GM23338 (cell line): Measurements from ENCODE around the gene MAD2L1BP. TPM values are rescaled to one million over a fixed set of nuclear protein-coding genes. Genes with fewer than 3 reads are reported as not detected.

Experiments used
- ATAC-seq: fragments of 200-7000 bp; cut with Tn5 transposase; 3 replicates; pipeline ENCODE4 v1.9.1; 2020
- DNase-seq: peaks from one replicate; pipeline ENCODE4 v3.0.0-alpha.2; 2015; ENCODE audit warnings: low spot score
- H2AFZ ChIP-seq: fragments of 200-600 bp; sonication (generic); 2 replicates; pipeline ENCODE4 v1.8.0; 2016; ENCODE audit warnings: antibody characterized with exemption, mild to moderate bottlenecking, moderate library complexity
- H3F3A ChIP-seq: fragments of 200-600 bp; sonication (generic); replicated peaks from 2 replicates; pipeline ENCODE4 v1.8.0; 2017; ENCODE audit warnings: antibody characterized with exemption, mixed run types, low read depth
- H3K27ac ChIP-seq: fragments of 200-600 bp; sonication (generic); 2 replicates; pipeline ENCODE4 v1.6.1; 2016; ENCODE audit warnings: low read depth
- H3K27me3 ChIP-seq: fragments of 200-600 bp; sonication (generic); 2 replicates; pipeline ENCODE4 v1.8.0; 2016; ENCODE audit warnings: mild to moderate bottlenecking, mixed run types, moderate library complexity; ENCODE audit not compliant: insufficient read depth
- H3K36me3 ChIP-seq: fragments of 200-600 bp; sonication (generic); 2 replicates; pipeline ENCODE4 v1.8.0; 2016; ENCODE audit warnings: mild to moderate bottlenecking; ENCODE audit not compliant: insufficient read depth
- H3K4me1 ChIP-seq: fragments of 200-600 bp; sonication (generic); 2 replicates; pipeline ENCODE4 v1.8.0; 2016; ENCODE audit warnings: mild to moderate bottlenecking, moderate library complexity; ENCODE audit not compliant: insufficient read depth
- H3K4me2 ChIP-seq: fragments of 200-600 bp; sonication (generic); 2 replicates; pipeline ENCODE4 v1.7.1; 2017; ENCODE audit warnings: mixed run types
- H3K4me3 ChIP-seq: fragments of 200-600 bp; sonication (generic); 2 replicates; pipeline ENCODE4 v1.6.1; 2016; ENCODE audit warnings: mixed run types
- H3K79me2 ChIP-seq: fragments of 200-600 bp; sonication (generic); replicated peaks from 2 replicates; pipeline ENCODE4 v1.8.0; 2017; ENCODE audit warnings: mild to moderate bottlenecking; ENCODE audit not compliant: insufficient read depth
- H3K9me2 ChIP-seq: fragments of 200-600 bp; sonication (generic); 2 replicates; pipeline ENCODE4 v1.8.0; 2017; ENCODE audit not compliant: insufficient read depth
- H4K20me1 ChIP-seq: fragments of 200-600 bp; sonication (generic); replicated peaks from 2 replicates; pipeline ENCODE4 v1.8.0; 2017; ENCODE audit warnings: mild to moderate bottlenecking; ENCODE audit not compliant: insufficient read depth
- H3K27ac Mint-ChIP-seq: 2 replicates; pipeline ENCODE4 v1.8.0; 2020; ENCODE audit warnings: inconsistent platforms, mild to moderate bottlenecking, moderate library complexity, mixed read lengths
- H3K27me3 Mint-ChIP-seq: 3 replicates; pipeline ENCODE4 v1.8.0; 2022; ENCODE audit warnings: low read depth, mild to moderate bottlenecking, moderate library complexity, mixed read lengths, inconsistent platforms; ENCODE audit not compliant: insufficient read depth, poor library complexity
- H3K36me3 Mint-ChIP-seq: 3 replicates; pipeline ENCODE4 v1.8.0; 2021; ENCODE audit warnings: low read depth, mild to moderate bottlenecking, inconsistent platforms, moderate library complexity, mixed read lengths
- H3K4me1 Mint-ChIP-seq: 3 replicates; pipeline ENCODE4 v1.8.0; 2020; ENCODE audit warnings: mild to moderate bottlenecking, inconsistent platforms, mixed read lengths
- H3K4me3 Mint-ChIP-seq: 3 replicates; pipeline ENCODE4 v1.8.0; 2021; ENCODE audit warnings: moderate library complexity, mild to moderate bottlenecking, inconsistent platforms, mixed read lengths
- H3K9me3 Mint-ChIP-seq: 3 replicates; pipeline ENCODE4 v1.8.0; 2020; ENCODE audit warnings: moderate library complexity, mild to moderate bottlenecking, inconsistent platforms, mixed read lengths
- CREB1 ChIP-seq: fragments of 250-450 bp; sonication (Bioruptor Pico); IDR thresholded peaks from 2 replicates; pipeline ENCODE4 v1.5.0; 2020; ENCODE audit warnings: low read depth, mild to moderate bottlenecking, moderate library complexity
- CTCF ChIP-seq, 2 experiments: fragments of 200-600 bp in 1 of 2; sonication (generic) in 1 of 2; conservative IDR thresholded peaks; 2 replicates each; pipeline versions ENCODE4 v1.5.1 to v1.6.1; 2016 to 2017; ENCODE audit warnings: antibody characterized with exemption in 2 of 2, low read depth in 2 of 2, mild to moderate bottlenecking in 2 of 2, moderate library complexity in 1 of 2
- ETS1 ChIP-seq: IDR thresholded peaks from 2 replicates; pipeline ENCODE4 v1.6.1; 2016; ENCODE audit warnings: antibody characterized with exemption
- EZH2 ChIP-seq: fragments of 200-600 bp; sonication (generic); IDR thresholded peaks from one replicate; pipeline ENCODE4 v1.8.0; 2017; ENCODE audit warnings: antibody characterized with exemption, mild to moderate bottlenecking, low read depth; ENCODE audit not compliant: unreplicated experiment
- EZH2phosphoT487 ChIP-seq: fragments of 200-600 bp; sonication (generic); IDR thresholded peaks from one replicate; pipeline ENCODE4 v1.8.1; 2018; ENCODE audit warnings: antibody characterized with exemption; ENCODE audit not compliant: unreplicated experiment
- JUNB ChIP-seq: IDR thresholded peaks from one replicate; pipeline ENCODE4 v1.6.1; 2016; ENCODE audit warnings: antibody characterized with exemption; ENCODE audit not compliant: unreplicated experiment
- NANOG ChIP-seq: IDR thresholded peaks from 2 replicates; pipeline ENCODE4 v1.6.1; 2016; ENCODE audit warnings: antibody characterized with exemption, borderline replicate concordance
- POLR2AphosphoS5 ChIP-seq: IDR thresholded peaks from 2 replicates; pipeline ENCODE4 v1.6.1; 2016; ENCODE audit warnings: antibody characterized with exemption, low read depth
- STAT1 ChIP-seq: IDR thresholded peaks from one replicate; pipeline ENCODE4 v1.6.1; 2016; ENCODE audit warnings: antibody characterized with exemption; ENCODE audit not compliant: unreplicated experiment
- ZNF114 ChIP-seq: fragments of 250-450 bp; sonication (Bioruptor Pico); IDR thresholded peaks from 2 replicates; pipeline ENCODE4 v1.5.0; 2020; ENCODE audit warnings: mild to moderate bottlenecking, moderate library complexity
- ZNF331 ChIP-seq: fragments of 250-450 bp; sonication (Bioruptor Pico); IDR thresholded peaks from 2 replicates; pipeline ENCODE4 v1.5.0; 2020; ENCODE audit warnings: low read depth, mild to moderate bottlenecking, moderate library complexity
- polyA plus RNA-seq: library from polyadenylated mRNA; unstranded; fragments of >200 nt; fragmentation: Nextera tagmentation; extraction: Ambion mirVana; gene quantifications from 2 replicates; pipeline ENCODE4 v1.2.1, GENCODE V29; 2016
- total RNA-seq: library from RNA; depleted of rRNA; stranded (reverse); fragments of >200 nt; shearing (Covaris generic); gene quantifications from 2 replicates; pipeline ENCODE4 v1.2.3, GENCODE V29; 2014
- TF ChIP-seq, protein P1 (sequence below): IDR thresholded peaks from one replicate; pipeline ENCODE4 v1.6.1; 2018; ENCODE audit warnings: antibody characterized with exemption; ENCODE audit not compliant: unreplicated experiment
- TF ChIP-seq, protein P2 (sequence below): fragments of 250-450 bp; sonication (Bioruptor Pico); IDR thresholded peaks from 2 replicates; pipeline ENCODE4 v1.5.0; 2020; ENCODE audit warnings: mild to moderate bottlenecking, moderate library complexity

MAD2L1BP gene
- total and polyA plus RNA-seq, 2 experiments from 2014 or later: 26.6 to 51.7 TPM

DNA sequence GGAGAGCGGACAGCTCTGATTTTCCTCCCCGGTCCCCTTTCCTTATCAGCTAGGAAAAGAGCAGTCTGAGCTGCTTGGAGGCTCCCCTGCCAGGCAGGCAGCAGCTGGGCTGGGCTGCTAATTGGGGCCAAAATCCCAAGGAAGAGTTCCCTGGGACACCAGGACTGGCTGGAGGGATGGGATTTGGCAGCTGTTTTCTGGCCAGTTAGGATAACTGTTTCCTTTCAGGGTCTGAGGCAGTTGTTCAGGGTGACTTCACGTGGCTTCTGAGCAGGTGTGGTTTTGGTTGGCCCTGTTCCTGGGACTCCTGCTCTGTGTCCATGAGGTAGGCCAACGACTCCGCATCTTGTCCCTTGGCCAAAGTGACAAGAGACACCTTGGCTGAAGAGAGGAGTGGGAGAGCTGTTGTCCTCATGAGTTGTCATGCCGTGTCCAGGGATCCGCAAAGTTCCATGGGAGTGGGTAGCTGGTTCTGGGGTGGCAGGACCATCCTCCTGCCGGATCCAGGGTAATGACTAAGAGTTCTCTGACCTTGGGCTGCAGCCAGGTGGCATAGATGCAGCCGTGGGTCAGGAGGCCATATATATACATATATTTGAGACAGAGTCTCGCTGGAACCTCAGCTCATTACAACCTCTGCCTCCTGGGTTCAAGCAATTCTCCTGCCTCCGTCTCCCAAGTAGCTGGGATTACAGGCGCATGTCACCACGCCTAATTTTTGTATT is 30.7 kb downstream of the MAD2L1BP start:
- peaks cover 27% of the 10 kb centered on the region for H3K4me1 ChIP-seq
- ATAC-seq: no peak
- Mint-ChIP-seq H3K9me3 (peaks cover 4% of the 10 kb centered on the region; the same call in 1 of the 3 replicates), H3K4me3 (no peak overlapping the region), H3K4me1 (peaks cover 31% of the 10 kb centered on the region), H3K27ac (no peak overlapping the region), H3K27me3 (peaks cover 26% of the 10 kb centered on the region), H3K36me3 (peaks cover 11% of the 10 kb centered on the region)
- no peak overlapping the region for H3K4me3 ChIP-seq
- H3K27me3 ChIP-seq: no peaks in the 10 kb centered on the region
- DNase-seq: no peak
- no peak overlapping the region for H3K27ac ChIP-seq
- no peaks in the 10 kb centered on the region; the same call in 1 of the 2 replicates for H3K36me3 ChIP-seq
- no peak for TF ChIP-seq CREB1 (CRISPR knock-in tag)
- TF ChIP-seq CTCF (conservative IDR thresholded peaks at IDR 0.05; ENCODE audit: low read depth in 2 of 2): no peak
- TF ChIP-seq NANOG: no peak
- TF ChIP-seq ETS1: no peak
- TF ChIP-seq JUNB: no peak
- TF ChIP-seq, protein P1, sequence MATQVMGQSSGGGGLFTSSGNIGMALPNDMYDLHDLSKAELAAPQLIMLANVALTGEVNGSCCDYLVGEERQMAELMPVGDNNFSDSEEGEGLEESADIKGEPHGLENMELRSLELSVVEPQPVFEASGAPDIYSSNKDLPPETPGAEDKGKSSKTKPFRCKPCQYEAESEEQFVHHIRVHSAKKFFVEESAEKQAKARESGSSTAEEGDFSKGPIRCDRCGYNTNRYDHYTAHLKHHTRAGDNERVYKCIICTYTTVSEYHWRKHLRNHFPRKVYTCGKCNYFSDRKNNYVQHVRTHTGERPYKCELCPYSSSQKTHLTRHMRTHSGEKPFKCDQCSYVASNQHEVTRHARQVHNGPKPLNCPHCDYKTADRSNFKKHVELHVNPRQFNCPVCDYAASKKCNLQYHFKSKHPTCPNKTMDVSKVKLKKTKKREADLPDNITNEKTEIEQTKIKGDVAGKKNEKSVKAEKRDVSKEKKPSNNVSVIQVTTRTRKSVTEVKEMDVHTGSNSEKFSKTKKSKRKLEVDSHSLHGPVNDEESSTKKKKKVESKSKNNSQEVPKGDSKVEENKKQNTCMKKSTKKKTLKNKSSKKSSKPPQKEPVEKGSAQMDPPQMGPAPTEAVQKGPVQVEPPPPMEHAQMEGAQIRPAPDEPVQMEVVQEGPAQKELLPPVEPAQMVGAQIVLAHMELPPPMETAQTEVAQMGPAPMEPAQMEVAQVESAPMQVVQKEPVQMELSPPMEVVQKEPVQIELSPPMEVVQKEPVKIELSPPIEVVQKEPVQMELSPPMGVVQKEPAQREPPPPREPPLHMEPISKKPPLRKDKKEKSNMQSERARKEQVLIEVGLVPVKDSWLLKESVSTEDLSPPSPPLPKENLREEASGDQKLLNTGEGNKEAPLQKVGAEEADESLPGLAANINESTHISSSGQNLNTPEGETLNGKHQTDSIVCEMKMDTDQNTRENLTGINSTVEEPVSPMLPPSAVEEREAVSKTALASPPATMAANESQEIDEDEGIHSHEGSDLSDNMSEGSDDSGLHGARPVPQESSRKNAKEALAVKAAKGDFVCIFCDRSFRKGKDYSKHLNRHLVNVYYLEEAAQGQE: no peak
- TF ChIP-seq ZNF114 (CRISPR knock-in tag): no peak
- no peak for TF ChIP-seq ZNF331 (CRISPR knock-in tag)
- TF ChIP-seq, protein P2, sequence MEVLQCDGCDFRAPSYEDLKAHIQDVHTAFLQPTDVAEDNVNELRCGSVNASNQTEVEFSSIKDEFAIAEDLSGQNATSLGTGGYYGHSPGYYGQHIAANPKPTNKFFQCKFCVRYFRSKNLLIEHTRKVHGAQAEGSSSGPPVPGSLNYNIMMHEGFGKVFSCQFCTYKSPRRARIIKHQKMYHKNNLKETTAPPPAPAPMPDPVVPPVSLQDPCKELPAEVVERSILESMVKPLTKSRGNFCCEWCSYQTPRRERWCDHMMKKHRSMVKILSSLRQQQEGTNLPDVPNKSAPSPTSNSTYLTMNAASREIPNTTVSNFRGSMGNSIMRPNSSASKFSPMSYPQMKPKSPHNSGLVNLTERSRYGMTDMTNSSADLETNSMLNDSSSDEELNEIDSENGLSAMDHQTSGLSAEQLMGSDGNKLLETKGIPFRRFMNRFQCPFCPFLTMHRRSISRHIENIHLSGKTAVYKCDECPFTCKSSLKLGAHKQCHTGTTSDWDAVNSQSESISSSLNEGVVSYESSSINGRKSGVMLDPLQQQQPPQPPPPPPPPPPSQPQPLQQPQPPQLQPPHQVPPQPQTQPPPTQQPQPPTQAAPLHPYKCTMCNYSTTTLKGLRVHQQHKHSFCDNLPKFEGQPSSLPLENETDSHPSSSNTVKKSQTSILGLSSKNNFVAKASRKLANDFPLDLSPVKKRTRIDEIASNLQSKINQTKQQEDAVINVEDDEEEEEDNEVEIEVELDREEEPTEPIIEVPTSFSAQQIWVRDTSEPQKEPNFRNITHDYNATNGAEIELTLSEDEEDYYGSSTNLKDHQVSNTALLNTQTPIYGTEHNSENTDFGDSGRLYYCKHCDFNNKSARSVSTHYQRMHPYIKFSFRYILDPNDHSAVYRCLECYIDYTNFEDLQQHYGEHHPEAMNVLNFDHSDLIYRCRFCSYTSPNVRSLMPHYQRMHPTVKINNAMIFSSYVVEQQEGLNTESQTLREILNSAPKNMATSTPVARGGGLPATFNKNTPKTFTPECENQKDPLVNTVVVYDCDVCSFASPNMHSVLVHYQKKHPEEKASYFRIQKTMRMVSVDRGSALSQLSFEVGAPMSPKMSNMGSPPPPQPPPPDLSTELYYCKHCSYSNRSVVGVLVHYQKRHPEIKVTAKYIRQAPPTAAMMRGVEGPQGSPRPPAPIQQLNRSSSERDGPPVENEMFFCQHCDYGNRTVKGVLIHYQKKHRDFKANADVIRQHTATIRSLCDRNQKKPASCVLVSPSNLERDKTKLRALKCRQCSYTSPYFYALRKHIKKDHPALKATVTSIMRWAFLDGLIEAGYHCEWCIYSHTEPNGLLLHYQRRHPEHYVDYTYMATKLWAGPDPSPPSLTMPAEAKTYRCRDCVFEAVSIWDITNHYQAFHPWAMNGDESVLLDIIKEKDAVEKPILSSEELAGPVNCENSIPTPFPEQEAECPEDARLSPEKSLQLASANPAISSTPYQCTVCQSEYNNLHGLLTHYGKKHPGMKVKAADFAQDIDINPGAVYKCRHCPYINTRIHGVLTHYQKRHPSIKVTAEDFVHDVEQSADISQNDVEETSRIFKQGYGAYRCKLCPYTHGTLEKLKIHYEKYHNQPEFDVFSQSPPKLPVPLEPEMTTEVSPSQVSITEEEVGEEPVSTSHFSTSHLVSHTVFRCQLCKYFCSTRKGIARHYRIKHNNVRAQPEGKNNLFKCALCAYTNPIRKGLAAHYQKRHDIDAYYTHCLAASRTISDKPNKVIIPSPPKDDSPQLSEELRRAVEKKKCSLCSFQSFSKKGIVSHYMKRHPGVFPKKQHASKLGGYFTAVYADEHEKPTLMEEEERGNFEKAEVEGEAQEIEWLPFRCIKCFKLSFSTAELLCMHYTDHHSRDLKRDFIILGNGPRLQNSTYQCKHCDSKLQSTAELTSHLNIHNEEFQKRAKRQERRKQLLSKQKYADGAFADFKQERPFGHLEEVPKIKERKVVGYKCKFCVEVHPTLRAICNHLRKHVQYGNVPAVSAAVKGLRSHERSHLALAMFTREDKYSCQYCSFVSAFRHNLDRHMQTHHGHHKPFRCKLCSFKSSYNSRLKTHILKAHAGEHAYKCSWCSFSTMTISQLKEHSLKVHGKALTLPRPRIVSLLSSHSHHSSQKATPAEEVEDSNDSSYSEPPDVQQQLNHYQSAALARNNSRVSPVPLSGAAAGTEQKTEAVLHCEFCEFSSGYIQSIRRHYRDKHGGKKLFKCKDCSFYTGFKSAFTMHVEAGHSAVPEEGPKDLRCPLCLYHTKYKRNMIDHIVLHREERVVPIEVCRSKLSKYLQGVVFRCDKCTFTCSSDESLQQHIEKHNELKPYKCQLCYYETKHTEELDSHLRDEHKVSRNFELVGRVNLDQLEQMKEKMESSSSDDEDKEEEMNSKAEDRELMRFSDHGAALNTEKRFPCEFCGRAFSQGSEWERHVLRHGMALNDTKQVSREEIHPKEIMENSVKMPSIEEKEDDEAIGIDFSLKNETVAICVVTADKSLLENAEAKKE (CRISPR knock-in tag): no peak
- no peak for TF ChIP-seq EZH2phosphoT487
- TF ChIP-seq EZH2: no peak
- no peak for TF ChIP-seq STAT1
- TF ChIP-seq POLR2AphosphoS5: no peak
- no peaks in the 10 kb centered on the region for H3K9me2 ChIP-seq
- peaks cover 22% of the 10 kb centered on the region; the same call in 1 of the 2 replicates for H3F3A ChIP-seq
- no peak overlapping the region for H3K4me2 ChIP-seq
- no peaks in the 10 kb centered on the region; the same call in 1 of the 2 replicates for H4K20me1 ChIP-seq
- no peak overlapping the region for H2AFZ ChIP-seq
- H3K79me2 ChIP-seq: no peaks in the 10 kb centered on the region
